ENCODE data around the gene TSGA10IP.

TSGA10IP gene

GRCh38 chr11:66008468-66009101 lies 63.3 kb downstream of the TSGA10IP start:
- DNase-seq = no peak
